Measurements from ENCODE around the gene SCAMP4.
A peak's percentile ranks its signal among the peaks of the same experiment; 100 is the strongest.

The SCAMP4 gene

GRCh38 chr19:1962674-1963073, 57.5 kb downstream of the SCAMP4 start:
- no peak for DNase-seq

- peak; percentile 40 for DNase-seq
These were observed 61.9 kb downstream of the SCAMP4 start for GRCh38 chr19:1967087-1967608.

DNA sequence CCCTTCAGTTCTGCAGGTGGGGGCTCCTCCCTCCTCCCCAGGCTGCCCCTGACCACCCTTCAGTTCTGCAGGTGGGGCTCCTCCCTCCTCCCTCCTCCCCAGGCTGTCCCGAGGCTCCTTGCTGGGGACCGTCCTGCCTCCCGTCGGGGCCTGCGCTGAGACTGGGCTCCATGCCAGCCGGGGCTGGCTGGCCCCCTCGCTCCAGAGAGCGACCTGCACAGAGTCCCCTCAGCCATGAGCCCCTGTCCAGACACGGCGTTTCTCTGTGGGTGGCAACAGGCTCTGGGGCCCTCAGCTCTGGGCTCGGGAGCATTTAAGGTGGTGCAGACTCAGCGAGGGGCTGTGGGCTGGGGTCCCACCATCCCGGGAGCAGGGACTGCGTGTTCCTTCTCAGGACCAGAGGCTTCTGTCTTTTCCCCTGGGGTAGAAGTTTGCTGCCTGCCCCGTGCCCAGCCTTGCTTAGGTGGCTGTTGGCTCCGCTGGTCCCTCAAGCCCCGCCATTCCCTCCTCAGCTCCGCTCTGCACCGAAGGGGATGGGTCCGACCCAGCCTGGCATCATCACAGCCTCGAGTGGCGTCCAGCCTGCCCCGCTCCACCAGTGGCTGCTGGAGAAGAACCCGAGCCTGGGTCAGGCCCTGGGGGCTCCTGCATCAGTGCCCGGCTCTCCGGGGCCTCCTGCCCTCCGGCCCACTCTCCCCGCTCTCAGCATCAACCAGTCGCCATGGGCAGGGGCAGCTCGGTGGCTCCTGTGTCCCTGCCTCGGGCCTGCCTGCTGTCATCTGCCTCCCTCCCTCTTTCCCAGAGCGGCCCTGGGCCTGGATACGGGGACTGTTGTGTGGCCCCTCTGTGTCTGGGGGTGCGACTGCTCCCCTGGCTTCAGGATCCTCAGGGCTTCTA, 63.3 kb downstream of the SCAMP4 start:
- DNase-seq = no peak

GRCh38 chr19:1969176-1970002, 64.2 kb downstream of the SCAMP4 start:
- no peak for DNase-seq

GRCh38 chr19:1970003-1970805, 65.0 kb downstream of the SCAMP4 start:
- no peak for DNase-seq

GRCh38 chr19:1970806-1971502, 65.8 kb downstream of the SCAMP4 start:
- DNase-seq = no peak

GRCh38 chr19:1974381-1975161, 69.4 kb downstream of the SCAMP4 start:
- DNase-seq = no peak

GRCh38 chr19:1975162-1975480, 69.9 kb downstream of the SCAMP4 start:
- no peak for DNase-seq

All from activated gamma-delta T cell (primary cell).